Subcutaneous adipose tissue (tissue), 4 donors: ENCODE data around the gene CCHCR1. TPM values are rescaled to one million over a fixed set of nuclear protein-coding genes. Genes with fewer than 3 reads are reported as not detected.

Experiments used
- total RNA-seq, 4 donors: library from RNA; depleted of rRNA; stranded (reverse); fragments of >200 nt; gene quantifications; one replicate each; pipeline ENCODE4 v1.1.0, GENCODE V29; 2016
- TF ChIP-seq, protein P1 (sequence below): fragments of 450-650 bp; IDR thresholded peaks from one replicate; pipeline ENCODE4 v1.5.1; 2016; ENCODE audit warnings: low read depth, mild to moderate bottlenecking, control low read depth, antibody characterized with exemption, moderate library complexity

CCHCR1 gene
- total RNA-seq, 4 donors from 2014 or later = 2.4 to 26.2 (median 9.8) TPM

GRCh38 chr6:31161216-31162126, 3.9 kb upstream of the CCHCR1 start:
- TF ChIP-seq, protein P1, sequence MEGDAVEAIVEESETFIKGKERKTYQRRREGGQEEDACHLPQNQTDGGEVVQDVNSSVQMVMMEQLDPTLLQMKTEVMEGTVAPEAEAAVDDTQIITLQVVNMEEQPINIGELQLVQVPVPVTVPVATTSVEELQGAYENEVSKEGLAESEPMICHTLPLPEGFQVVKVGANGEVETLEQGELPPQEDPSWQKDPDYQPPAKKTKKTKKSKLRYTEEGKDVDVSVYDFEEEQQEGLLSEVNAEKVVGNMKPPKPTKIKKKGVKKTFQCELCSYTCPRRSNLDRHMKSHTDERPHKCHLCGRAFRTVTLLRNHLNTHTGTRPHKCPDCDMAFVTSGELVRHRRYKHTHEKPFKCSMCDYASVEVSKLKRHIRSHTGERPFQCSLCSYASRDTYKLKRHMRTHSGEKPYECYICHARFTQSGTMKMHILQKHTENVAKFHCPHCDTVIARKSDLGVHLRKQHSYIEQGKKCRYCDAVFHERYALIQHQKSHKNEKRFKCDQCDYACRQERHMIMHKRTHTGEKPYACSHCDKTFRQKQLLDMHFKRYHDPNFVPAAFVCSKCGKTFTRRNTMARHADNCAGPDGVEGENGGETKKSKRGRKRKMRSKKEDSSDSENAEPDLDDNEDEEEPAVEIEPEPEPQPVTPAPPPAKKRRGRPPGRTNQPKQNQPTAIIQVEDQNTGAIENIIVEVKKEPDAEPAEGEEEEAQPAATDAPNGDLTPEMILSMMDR = no peak

- TF ChIP-seq, protein P1 = no peak
These were observed 1.6 kb upstream of the CCHCR1 start for GRCh38 chr6:31158863-31159855.

- TF ChIP-seq, protein P1 = no peak
These were observed 699 bp upstream of the CCHCR1 start, which contains the start of gene TCF19 for GRCh38 chr6:31158140-31158862. TCF19 (plus strand) TSS chr6:31158589; CDS start chr6:31159470, 881 bp downstream.

- TF ChIP-seq, protein P1 = no peak
These were observed 961 bp downstream of the CCHCR1 start for GRCh38 chr6:31156641-31157040.

DNA sequence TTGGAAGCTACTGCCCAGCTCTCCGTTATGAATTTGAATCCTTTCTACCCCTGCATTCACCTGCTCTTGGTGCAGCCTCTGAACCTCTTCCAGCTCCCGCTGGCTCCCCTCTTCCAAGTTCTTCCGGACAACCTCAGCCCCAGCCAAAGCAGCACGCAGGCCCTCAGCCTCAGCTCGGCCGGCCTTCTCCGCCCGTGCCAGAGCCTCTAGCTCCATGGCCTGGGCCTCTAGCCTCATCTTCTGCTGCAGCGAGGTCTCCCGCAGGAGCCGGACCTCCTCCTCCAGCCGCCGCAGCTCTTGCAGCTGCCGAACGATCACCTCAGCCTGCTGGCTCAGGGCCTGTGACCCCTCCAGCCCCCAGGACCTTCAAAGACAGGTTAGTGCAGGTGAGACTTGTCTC, 3.2 kb downstream of the CCHCR1 start:
- TF ChIP-seq, protein P1 = no peak

DNA sequence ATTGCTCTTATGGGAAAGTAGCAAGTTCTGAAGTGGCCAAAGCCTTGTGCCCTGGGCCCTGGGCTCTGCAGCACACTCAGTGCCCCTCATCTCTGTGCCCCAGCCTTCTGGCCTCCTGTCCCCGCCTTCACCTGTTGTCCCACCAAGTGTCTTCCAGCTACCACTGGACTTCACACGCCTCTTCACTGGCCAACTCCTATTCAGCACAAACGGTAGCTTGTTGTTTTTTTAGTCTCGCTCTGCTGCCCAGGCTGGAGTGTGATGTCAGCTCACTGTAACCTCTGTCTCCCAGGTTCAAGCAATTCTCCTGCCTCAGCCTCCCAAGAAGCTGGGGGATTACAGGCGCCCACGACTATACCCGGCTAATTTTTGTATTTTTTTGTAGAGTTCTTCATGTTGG, 4.8 kb downstream of the CCHCR1 start:
- TF ChIP-seq, protein P1 = no peak
